K562 (cell line): ENCODE results near the gene TPD52L1. TPM values are rescaled to one million over a fixed set of nuclear protein-coding genes. Genes with fewer than 3 reads are reported as not detected.

ENCODE experiments used
- ARID4B ChIP-seq: sonication (generic); formaldehyde crosslinking; IDR thresholded peaks from 2 replicates; pipeline ENCODE4 v1.8.0; 2022; ENCODE audit warnings: mild to moderate bottlenecking, missing genetic modification reagents
- BRD9 ChIP-seq: fragments of 450-650 bp; IDR thresholded peaks from 2 replicates; pipeline ENCODE4 v1.6.1; 2018; ENCODE audit warnings: low read depth; ENCODE audit not compliant: partially characterized antibody
- CBX3 ChIP-seq, 2 experiments: IDR thresholded peaks; 1 replicate in 1 of 2; 2 replicates in 1 of 2; pipeline ENCODE4 v1.6.1; 2012; ENCODE audit warnings: inconsistent platforms in 2 of 2, low read length in 2 of 2, borderline replicate concordance in 1 of 2, control low read depth in 1 of 2
- E2F6 ChIP-seq, 2 experiments: IDR thresholded peaks; 2 replicates each; pipeline ENCODE4 v1.6.1; 2011; ENCODE audit warnings: borderline replicate concordance in 1 of 2, control low read depth in 1 of 2, low read depth in 1 of 2, low read length in 1 of 2, mild to moderate bottlenecking in 1 of 2, mixed read lengths in 1 of 2, moderate library complexity in 1 of 2; ENCODE audit not compliant: insufficient read depth in 1 of 2, insufficient read length in 1 of 2, poor library complexity in 1 of 2, severe bottlenecking in 1 of 2; ENCODE audit errors: extremely low read depth in 1 of 2
- ID3 ChIP-seq, 2 experiments: fragments of 250-450 bp in 1 of 2; fragments of 450-650 bp in 1 of 2; sonication (Bioruptor Pico) in 1 of 2; IDR thresholded peaks; 2 replicates each; pipeline versions ENCODE4 v1.6.1 to v1.8.0; 2016 to 2021; ENCODE audit warnings: mild to moderate bottlenecking in 2 of 2, moderate library complexity in 2 of 2, missing compliant biosample characterization in 1 of 2, missing genetic modification characterization in 1 of 2
- L3MBTL2 ChIP-seq: fragments of 450-650 bp; IDR thresholded peaks from 2 replicates; pipeline ENCODE4 v1.6.1; 2016; ENCODE audit warnings: mild to moderate bottlenecking, moderate library complexity
- LEF1 ChIP-seq: fragments of 450-650 bp; IDR thresholded peaks from 2 replicates; pipeline ENCODE4 v1.6.1; 2016; ENCODE audit warnings: mild to moderate bottlenecking
- MAFF ChIP-seq: IDR thresholded peaks from 2 replicates; pipeline ENCODE4 v1.6.1; 2012; ENCODE audit warnings: low read length, improper control_type of control experiment
- MAFG ChIP-seq: fragments of 450-650 bp; conservative IDR thresholded peaks from 2 replicates; pipeline ENCODE4 v1.6.1; 2016; ENCODE audit warnings: missing genetic modification characterization, missing compliant biosample characterization
- MED1 ChIP-seq: sonication (generic); formaldehyde crosslinking; IDR thresholded peaks from 2 replicates; pipeline ENCODE4 v1.8.1; 2023; ENCODE audit warnings: missing genetic modification reagents, borderline replicate concordance
- TAL1 ChIP-seq: fragments of 450-650 bp; IDR thresholded peaks from 2 replicates; pipeline ENCODE4 v1.6.1; 2016; ENCODE audit warnings: mild to moderate bottlenecking
- TEAD1 ChIP-seq, 2 experiments: fragments of 450-650 bp in 1 of 2; sonication (generic) in 1 of 2; formaldehyde crosslinking; IDR thresholded peaks; 2 replicates each; pipeline versions ENCODE4 v1.4.0 to v1.8.0; 2020 to 2022; ENCODE audit warnings: mild to moderate bottlenecking in 2 of 2, missing genetic modification reagents in 1 of 2
- ZBTB17 ChIP-seq: fragments of 450-650 bp; formaldehyde crosslinking; IDR thresholded peaks from 2 replicates; pipeline ENCODE4 v1.4.0; 2020; ENCODE audit warnings: mild to moderate bottlenecking
- ZKSCAN3 ChIP-seq: fragments of 250-450 bp; sonication (Bioruptor Pico); IDR thresholded peaks from 2 replicates; pipeline ENCODE4 v1.4.0; 2020
- ZNF217 ChIP-seq: sonication (generic); formaldehyde crosslinking; IDR thresholded peaks from 2 replicates; pipeline ENCODE4 v1.8.0; 2022; ENCODE audit warnings: mild to moderate bottlenecking, missing genetic modification reagents
- ZNF232 ChIP-seq: sonication (generic); formaldehyde crosslinking; IDR thresholded peaks from 2 replicates; pipeline ENCODE4 v1.8.0; 2022; ENCODE audit warnings: mild to moderate bottlenecking, missing genetic modification reagents
- ZNF398 ChIP-seq: fragments of 250-450 bp; sonication (Bioruptor Pico); IDR thresholded peaks from 2 replicates; pipeline ENCODE4 v1.8.0; 2021; ENCODE audit warnings: moderate library complexity, mild to moderate bottlenecking, inconsistent platforms
- ZNF431 ChIP-seq: sonication (generic); formaldehyde crosslinking; IDR thresholded peaks from 2 replicates; pipeline ENCODE4 v1.8.0; 2022; ENCODE audit warnings: mild to moderate bottlenecking, missing genetic modification reagents
- polyA plus RNA-seq, 8 experiments: library from polyadenylated mRNA; depleted of rRNA in 4 of 8; stranded (reverse) in 5 of 8; unstranded in 3 of 8; fragments of >200 nt; fragmentation: Nextera tagmentation in 2 of 8; fragmentation: Illumina TruSeq in 1 of 8; extraction: Ambion mirVana in 2 of 8; extraction: Trizol in 1 of 8; gene quantifications; 2 replicates each; pipeline versions ENCODE4 v1.2.1 to v1.2.3, GENCODE V29; 2011 to 2014; ENCODE audit warnings: inconsistent platforms in 1 of 8, missing spikeins in 1 of 8
- total RNA-seq, 7 experiments: library from RNA; depleted of rRNA in 6 of 7; stranded (reverse); fragments of >200 nt in 6 of 7; fragmentation: Illumina TruSeq in 2 of 7; extraction: Trizol in 2 of 7; gene quantifications; 2 replicates each; pipeline versions ENCODE4 v1.2.1 to v1.2.3, GENCODE V29; 2011 to 2021; ENCODE audit warnings: low replicate concordance in 1 of 7

The TPD52L1 gene
- total and polyA plus RNA-seq, 9 of the 15 experiments (the other 6 are each of a cell fraction or from before 2014, with no cell fraction given), result 12.9 to 149 (median 75.7) TPM

- peak; percentile 65 for TF ChIP-seq ARID4B
- no peak for TF ChIP-seq MAFF
- TF ChIP-seq ZNF398 (CRISPR knock-in tag), result no peak
- TF ChIP-seq TEAD1 (CRISPR knock-in tag; IDR thresholded peaks at IDR 0.05), result peak; percentile 10 to 85; a peak in 2 of 4 replicates
- no peak for TF ChIP-seq ZNF217 (CRISPR knock-in tag)
- no peak; a peak in 1 of 3 replicates for TF ChIP-seq CBX3 (IDR thresholded peaks at IDR 0.05; ENCODE audit: borderline replicate concordance in 1 of 2, low read length in 2 of 2)
- peak; percentile 47; the same call in 1 of the 2 replicates for TF ChIP-seq ZNF232 (CRISPR knock-in tag)
- TF ChIP-seq ZBTB17 (CRISPR knock-in tag), result 0 out of 2 replicates have a peak, but pooled peaks have one; percentile 59
- TF ChIP-seq ZKSCAN3, result no peak
- TF ChIP-seq MAFG, result no peak
- TF ChIP-seq LEF1, result peak; percentile 73
- TF ChIP-seq L3MBTL2, result peak; percentile 83
- 0 out of 2 replicates have a peak, but pooled peaks have one; percentile 50 for TF ChIP-seq ZNF431 (CRISPR knock-in tag)
- peak; percentile 95 for TF ChIP-seq BRD9
- peak; percentile 35; the same call in 1 of the 2 replicates for TF ChIP-seq TAL1
- no peak for TF ChIP-seq ID3 (CRISPR knock-in tag; IDR thresholded peaks at IDR 0.05)
- TF ChIP-seq ID3 (tag; IDR thresholded peaks at IDR 0.05), result peak; percentile 55; the same call in 1 of the 2 replicates
- TF ChIP-seq E2F6 (IDR thresholded peaks at IDR 0.05; ENCODE audit: borderline replicate concordance in 1 of 2, extremely low read depth in 1 of 2, insufficient read depth in 1 of 2, insufficient read length in 1 of 2, low read depth in 1 of 2, low read length in 1 of 2, poor library complexity in 1 of 2, severe bottlenecking in 1 of 2), result peak; percentile 41 to 50
- TF ChIP-seq MED1, result no peak
These were observed 148.1 kb downstream of the TPD52L1 start, which contains the start of gene HDDC2 (continued) for GRCh38 chr6:125301435-125302391.
